DMS153 treated with DMSO at 0.1 percent for 48 hours (cell line): ENCODE measurements around the gene ATP6V1F.

Experiments used
- DNase-seq: peaks from one replicate; lab custom pipeline; 2025; ENCODE audit not compliant: unreplicated experiment; lab: John Stamatoyannopoulos, UW

Gene ATP6V1F

GRCh38 chr7:128835231-128835751, 27.4 kb upstream of the ATP6V1F start:
- no peak for DNase-seq

GRCh38 chr7:128835790-128836641, 26.6 kb upstream of the ATP6V1F start:
- DNase-seq = no peak

- no peak for DNase-seq
Observed at GRCh38 chr7:128836729-128837348, 25.8 kb upstream of the ATP6V1F start.

- no peak for DNase-seq
Observed at GRCh38 chr7:128837521-128837921, 25.1 kb upstream of the ATP6V1F start.

DNA sequence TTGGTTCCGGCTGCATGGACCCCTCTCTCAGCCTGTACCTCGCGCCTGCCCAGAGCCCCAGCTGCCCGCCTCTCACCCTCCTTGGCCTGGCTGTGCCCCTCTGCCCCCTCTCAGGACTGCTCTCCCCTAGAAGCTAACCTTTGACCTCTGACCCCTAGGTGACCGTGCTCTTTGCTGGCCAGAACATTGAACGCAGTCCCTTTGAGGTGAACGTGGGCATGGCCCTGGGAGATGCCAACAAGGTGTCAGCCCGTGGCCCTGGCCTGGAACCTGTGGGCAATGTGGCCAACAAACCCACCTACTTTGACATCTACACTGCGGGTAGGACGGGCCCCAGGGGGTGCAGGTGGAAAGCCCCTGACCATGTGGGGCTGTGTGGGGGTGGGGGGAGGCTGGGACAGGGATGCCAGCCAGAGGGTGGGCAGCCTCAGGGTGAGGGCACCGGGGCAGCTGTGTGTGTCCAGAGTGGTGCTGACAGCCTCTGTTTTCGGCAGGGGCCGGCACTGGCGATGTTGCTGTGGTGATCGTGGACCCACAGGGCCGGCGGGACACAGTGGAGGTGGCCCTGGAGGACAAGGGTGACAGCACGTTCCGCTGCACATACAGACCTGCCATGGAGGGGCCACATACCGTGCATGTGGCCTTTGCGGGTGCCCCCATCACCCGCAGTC, 24.4 kb upstream of the ATP6V1F start:
- no peak for DNase-seq

- no peak for DNase-seq
Observed at GRCh38 chr7:128838981-128839731, 23.5 kb upstream of the ATP6V1F start.

DNA sequence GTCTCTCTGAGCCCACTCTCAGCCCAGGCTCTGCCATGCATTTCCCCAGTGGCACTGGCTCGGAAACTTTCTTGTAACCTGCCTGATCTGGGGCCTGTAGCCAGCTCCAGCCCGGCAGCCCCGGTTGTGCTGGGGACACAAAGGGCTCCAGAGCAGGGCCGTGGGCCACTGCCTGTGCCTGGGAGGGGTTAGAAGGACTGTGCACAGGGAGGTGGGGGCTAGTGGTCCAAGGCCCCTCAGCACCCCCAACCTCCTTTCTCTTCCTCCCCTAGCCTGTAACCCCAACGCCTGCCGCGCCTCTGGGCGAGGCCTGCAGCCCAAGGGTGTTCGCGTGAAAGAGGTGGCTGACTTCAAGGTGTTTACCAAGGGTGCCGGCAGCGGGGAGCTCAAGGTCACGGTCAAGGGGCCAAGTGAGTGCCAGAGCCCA, 22.9 kb upstream of the ATP6V1F start:
- no peak for DNase-seq

DNA sequence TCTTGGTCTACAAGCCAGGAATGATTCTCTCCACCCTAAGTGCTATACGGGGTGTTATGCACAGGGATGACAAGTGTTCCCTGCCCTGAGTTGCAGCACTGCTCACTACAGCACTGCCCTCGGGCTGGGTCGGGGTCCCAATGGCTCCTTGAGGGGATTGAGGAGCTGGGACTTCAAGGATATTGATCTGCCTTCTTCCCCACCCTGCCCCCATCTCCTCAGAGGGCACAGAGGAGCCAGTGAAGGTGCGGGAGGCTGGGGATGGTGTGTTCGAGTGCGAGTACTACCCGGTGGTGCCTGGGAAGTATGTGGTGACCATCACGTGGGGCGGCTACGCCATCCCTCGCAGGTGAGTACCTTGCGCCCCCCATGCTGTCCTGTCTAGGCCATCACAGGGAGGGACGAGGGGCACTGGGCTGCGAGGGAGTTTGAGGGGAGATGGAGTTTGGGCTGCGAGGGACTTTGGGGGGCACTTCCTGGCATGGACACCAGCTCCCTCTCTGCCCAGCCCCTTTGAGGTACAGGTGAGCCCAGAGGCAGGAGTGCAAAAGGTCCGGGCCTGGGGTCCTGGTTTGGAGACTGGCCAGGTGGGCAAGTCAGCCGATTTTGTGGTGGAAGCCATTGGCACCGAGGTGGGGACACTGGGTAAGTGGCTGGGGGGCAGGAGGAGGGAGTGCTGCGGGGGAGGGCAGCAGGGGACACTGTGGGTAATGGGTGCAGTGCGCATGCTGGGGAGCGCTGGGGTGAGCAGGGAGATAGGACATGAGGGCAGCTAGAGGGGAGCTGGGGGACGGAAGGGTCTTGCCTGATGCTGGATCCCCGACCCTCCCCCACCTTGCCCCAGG, 22.1 kb upstream of the ATP6V1F start:
- DNase-seq = no peak

DNA sequence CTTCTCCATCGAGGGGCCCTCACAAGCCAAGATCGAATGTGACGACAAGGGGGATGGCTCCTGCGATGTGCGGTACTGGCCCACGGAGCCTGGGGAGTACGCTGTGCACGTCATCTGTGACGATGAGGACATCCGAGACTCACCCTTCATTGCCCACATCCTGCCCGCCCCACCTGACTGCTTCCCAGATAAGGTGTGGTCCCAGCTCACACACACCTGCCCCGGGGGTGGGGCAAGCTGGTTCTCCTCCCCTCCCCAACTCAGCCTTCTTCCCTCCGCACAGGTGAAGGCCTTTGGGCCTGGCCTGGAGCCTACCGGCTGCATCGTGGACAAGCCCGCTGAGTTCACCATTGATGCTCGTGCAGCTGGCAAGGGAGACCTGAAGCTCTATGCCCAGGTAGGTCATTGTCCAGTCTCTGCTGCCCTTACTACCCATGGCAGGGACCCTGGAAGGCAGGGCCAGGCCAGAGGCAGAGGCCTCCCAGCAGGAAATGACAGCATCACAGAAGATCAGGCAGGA, 21.4 kb upstream of the ATP6V1F start:
- DNase-seq = no peak

DNA sequence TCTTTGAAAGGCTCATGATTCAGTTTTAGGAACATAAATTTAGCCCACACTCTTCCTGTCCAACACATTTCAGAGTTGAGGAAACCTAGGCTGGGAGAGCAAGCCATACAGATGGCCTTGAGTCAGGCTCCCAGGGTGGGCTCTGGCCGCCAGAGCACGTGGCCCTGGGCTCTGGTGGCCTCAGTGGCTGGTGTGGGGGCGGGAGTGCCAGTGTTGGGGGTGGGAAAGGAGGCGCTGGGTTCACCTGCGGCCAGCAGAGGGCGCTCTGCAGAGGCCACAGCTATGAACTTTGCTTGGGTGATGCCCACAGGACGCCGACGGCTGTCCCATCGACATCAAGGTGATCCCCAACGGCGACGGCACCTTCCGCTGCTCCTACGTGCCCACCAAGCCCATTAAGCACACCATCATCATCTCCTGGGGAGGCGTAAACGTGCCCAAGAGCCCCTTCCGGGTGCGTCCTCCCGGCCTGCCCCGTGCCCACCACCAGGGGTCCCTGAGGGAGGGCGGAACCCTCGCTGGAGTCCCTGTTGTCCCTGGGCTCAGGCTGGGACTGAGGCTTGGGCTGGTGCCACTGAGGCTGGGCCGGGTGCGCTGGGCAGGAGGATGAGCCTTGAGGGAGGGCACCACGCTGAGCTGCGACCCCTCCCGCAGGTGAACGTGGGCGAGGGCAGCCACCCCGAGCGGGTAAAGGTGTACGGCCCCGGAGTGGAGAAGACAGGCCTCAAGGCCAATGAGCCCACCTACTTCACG, 20.6 kb upstream of the ATP6V1F start:
- DNase-seq = peak; percentile 47

DNA sequence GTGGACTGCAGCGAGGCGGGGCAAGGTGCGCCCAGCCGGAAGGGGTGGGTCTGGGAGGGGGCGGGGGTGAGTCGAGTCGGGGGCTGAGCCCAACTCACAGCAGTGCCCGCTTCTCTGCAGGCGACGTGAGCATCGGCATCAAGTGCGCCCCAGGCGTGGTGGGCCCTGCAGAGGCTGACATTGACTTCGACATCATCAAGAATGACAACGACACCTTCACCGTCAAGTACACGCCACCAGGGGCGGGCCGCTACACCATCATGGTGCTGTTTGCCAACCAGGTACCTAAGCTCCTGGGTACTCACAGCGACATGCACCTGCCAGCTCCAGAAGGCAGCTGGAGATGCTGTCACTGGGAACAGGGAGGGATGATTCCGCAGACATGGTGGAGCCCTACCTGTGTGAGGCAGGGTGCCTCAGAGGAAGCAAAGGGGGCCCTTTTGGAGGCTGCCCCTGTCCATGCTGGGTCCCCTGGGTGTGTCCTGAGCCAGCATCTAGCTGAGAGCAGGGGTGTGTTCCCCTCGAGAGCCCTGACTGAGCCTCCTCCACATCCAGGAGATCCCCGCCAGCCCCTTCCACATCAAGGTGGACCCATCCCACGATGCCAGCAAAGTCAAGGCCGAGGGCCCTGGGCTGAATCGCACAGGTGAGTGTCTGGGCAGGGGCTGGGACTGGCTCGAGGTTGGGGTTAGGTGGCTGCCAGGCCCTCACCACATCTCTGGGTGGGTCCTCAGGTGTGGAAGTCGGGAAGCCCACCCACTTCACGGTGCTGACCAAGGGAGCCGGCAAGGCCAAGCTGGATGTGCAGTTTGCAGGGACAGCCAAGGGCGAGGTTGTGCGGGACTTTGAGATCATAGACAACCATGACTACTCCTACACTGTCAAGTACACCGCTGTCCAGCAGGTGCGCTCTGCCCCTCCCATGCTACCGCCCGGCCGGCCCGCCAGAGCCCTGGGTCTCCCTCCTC, 19.7 kb upstream of the ATP6V1F start:
- peak; percentile 25 for DNase-seq

DNA sequence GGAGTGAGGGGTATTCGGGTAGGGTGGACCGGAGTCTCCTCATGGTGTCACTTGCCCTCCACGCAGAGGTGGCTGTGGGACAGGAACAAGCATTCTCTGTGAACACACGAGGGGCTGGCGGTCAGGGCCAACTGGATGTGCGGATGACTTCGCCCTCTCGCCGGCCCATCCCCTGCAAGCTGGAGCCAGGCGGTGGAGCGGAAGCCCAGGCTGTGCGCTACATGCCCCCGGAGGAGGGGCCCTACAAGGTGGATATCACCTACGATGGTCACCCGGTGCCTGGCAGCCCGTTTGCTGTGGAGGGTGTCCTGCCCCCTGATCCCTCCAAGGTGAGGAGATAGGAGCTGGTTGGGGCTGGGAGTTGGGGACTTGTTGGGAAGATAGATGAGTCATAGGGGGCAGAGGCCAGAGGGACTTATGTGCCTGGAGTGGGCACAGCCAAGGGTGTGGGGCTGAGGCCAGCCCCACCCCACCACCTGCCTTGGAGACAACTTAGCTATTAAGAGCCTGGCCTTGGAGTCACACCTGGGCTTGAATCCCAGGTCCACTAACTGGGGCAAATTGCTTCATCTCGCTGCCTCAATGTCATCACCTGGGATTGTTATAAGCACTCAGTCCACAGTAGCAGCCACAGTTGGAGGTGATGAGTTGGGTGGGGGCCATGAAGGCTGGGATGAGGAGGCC, 18.6 kb upstream of the ATP6V1F start:
- DNase-seq = no peak

GRCh38 chr7:128844777-128845311, 17.8 kb upstream of the ATP6V1F start:
- DNase-seq = no peak

- no peak for DNase-seq
Observed at GRCh38 chr7:128845475-128845874, 17.2 kb upstream of the ATP6V1F start.

- no peak for DNase-seq
Observed at GRCh38 chr7:128845987-128846386, 16.7 kb upstream of the ATP6V1F start.

DNA sequence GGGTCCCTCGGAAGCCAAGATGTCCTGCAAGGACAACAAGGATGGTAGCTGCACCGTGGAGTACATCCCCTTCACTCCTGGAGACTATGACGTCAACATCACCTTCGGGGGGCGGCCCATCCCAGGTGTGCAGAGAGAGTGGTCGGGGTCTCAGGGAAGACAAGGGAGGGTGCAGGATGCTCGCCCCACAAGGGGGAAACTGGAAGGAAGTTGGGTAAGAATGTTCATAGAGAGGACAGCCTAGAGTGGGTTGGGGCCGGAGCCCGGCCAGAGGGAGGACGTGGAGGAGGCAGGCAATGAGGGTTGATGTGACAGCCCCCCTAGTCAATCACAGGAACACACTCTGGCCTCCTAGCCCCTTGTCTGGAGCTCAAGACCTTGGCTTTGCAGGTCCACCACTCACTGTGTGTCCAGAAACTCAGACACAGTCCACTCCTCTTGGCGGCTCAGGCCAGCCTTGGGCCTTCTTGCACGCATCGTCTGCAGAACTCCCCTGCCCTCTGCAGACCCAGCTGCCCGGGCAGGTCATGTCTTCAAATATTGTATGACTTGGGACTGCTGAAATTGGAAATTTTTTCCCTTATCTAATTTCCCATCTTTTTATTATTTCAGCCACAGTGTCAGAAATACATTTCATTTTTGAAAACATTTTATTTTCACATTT, 15.7 kb upstream of the ATP6V1F start:
- no peak for DNase-seq
